Uterus (tissue), 2 donors: ENCODE data around the gene TAPBPL.

Experiments used
- POLR2A ChIP-seq, 2 donors: fragments of 450-650 bp; IDR thresholded peaks; one replicate each; pipeline ENCODE4 v1.6.1; 2016; ENCODE audit warnings: antibody characterized with exemption in 2 of 2, mild to moderate bottlenecking in 1 of 2, moderate library complexity in 1 of 2
- TF ChIP-seq, protein P1 (sequence below), 4 experiments: fragments of 200-600 bp in 2 of 4; fragments of 450-650 bp in 2 of 4; sonication (generic) in 2 of 4; IDR thresholded peaks; one replicate each; pipeline ENCODE4 v1.5.1; 2016 to 2019; ENCODE audit warnings: antibody characterized with exemption in 4 of 4, mild to moderate bottlenecking in 2 of 4, moderate library complexity in 1 of 4

DNA sequence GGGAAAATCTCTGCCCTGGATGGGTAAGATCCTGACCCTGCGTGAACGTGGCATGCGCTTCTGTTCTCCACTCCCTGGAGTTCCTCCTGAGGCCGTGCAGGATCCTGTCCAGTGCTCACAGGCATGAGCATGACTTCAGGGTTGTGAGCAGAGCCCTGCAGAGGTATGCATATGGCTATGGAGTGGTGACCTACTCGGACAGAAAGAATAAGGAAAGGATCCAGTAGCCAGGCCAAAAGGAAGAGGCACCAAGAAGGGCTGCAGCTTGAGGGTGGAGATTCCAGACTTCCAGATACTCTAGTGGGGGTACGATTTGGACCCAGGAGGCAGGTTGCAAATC is 27.9 kb upstream of the TAPBPL start:
- TF ChIP-seq POLR2A (IDR thresholded peaks at IDR 0.05) = peak in 1 of 2 donors; percentile 6
- TF ChIP-seq, protein P1, sequence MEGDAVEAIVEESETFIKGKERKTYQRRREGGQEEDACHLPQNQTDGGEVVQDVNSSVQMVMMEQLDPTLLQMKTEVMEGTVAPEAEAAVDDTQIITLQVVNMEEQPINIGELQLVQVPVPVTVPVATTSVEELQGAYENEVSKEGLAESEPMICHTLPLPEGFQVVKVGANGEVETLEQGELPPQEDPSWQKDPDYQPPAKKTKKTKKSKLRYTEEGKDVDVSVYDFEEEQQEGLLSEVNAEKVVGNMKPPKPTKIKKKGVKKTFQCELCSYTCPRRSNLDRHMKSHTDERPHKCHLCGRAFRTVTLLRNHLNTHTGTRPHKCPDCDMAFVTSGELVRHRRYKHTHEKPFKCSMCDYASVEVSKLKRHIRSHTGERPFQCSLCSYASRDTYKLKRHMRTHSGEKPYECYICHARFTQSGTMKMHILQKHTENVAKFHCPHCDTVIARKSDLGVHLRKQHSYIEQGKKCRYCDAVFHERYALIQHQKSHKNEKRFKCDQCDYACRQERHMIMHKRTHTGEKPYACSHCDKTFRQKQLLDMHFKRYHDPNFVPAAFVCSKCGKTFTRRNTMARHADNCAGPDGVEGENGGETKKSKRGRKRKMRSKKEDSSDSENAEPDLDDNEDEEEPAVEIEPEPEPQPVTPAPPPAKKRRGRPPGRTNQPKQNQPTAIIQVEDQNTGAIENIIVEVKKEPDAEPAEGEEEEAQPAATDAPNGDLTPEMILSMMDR (IDR thresholded peaks at IDR 0.05) = no peak
